HepG2 (cell line): ENCODE data around the gene CAPN8. TPM values are rescaled to one million over a fixed set of nuclear protein-coding genes. Genes with fewer than 3 reads are reported as not detected.

Source experiments
- ATAC-seq: fragments of 200-7000 bp; cut with Tn5 transposase; 3 replicates; pipeline ENCODE4 v1.9.1; 2020; ENCODE audit warnings: mild to moderate bottlenecking, moderate library complexity
- BruUV-seq: library from RNA; stranded (reverse); fragments of 400-500 nt; replicated peaks from 2 replicates; lab custom pipeline; 2021; lab: Mats Ljungman, UMichigan
- CTCF ChIA-PET: fragments of 300-600 bp; formaldehyde crosslinking; extraction: SDS; loops from one replicate; lab custom pipeline; 2021; ENCODE audit warnings: low total read pairs, inconsistent platforms, low intra/inter-chr PET ratio; lab: Yijun Ruan, JAX
- POLR2A ChIA-PET: fragments of 350-600 bp; sonication (Branson Sonifier 250); formaldehyde crosslinking; loops from one replicate; lab custom pipeline; 2020; ENCODE audit warnings: antibody characterized with exemption, inconsistent platforms; lab: Yijun Ruan, JAX
- DNase-seq: peaks from one replicate; pipeline ENCODE4 v3.0.0-alpha.2; 2015; ENCODE audit warnings: low spot score
- FAIRE-seq: peaks from 3 replicates; lab custom pipeline; 2011; peaks lifted over from hg19 to GRCh38; lab: Jason Lieb, UNC
- H2AFZ ChIP-seq: one replicate; pipeline ENCODE4 v1.6.1; 2011; ENCODE audit warnings: low read length, inconsistent platforms
- H3K27ac ChIP-seq: fragments of 300-600 bp; 3 replicates; pipeline ENCODE4 v1.8.0; 2011; ENCODE audit warnings: mixed run types, mild to moderate bottlenecking, mixed read lengths, low read length, inconsistent platforms; ENCODE audit not compliant: insufficient read depth; ENCODE audit errors: extremely low read length
- H3K27me3 ChIP-seq, 2 experiments: fragments of 200-600 bp in 1 of 2; 2 replicates in 1 of 2; 3 replicates in 1 of 2; pipeline versions ENCODE4 v1.6.0 to v1.8.0; 2011; ENCODE audit warnings: low read length in 2 of 2, mild to moderate bottlenecking in 2 of 2, moderate library complexity in 2 of 2, inconsistent platforms in 1 of 2; ENCODE audit not compliant: insufficient read depth in 2 of 2, control insufficient read depth in 1 of 2
- H3K36me3 ChIP-seq, 2 experiments: fragments of 200-600 bp in 1 of 2; replicated peaks in 1 of 2; 2 replicates in 1 of 2; 3 replicates in 1 of 2; pipeline versions ENCODE4 v1.5.1 to v1.8.0; 2011; ENCODE audit warnings: low read length in 2 of 2, inconsistent platforms in 1 of 2; ENCODE audit not compliant: insufficient read depth in 2 of 2, control insufficient read depth in 1 of 2
- H3K4me1 ChIP-seq: 2 replicates; pipeline ENCODE4 v1.5.1; 2012; ENCODE audit warnings: low read length, inconsistent platforms; ENCODE audit not compliant: insufficient read depth
- H3K4me2 ChIP-seq: 2 replicates; pipeline ENCODE4 v1.6.0; 2011; ENCODE audit warnings: low read depth, low read length, inconsistent platforms
- H3K4me3 ChIP-seq, 3 experiments: fragments of 200-600 bp in 1 of 3; sonication (generic), shearing (Covaris generic) in 1 of 3; replicated peaks in 1 of 3; 2 replicates each; pipeline ENCODE4 v1.5.1; 2011 to 2016; ENCODE audit warnings: low read length in 3 of 3, inconsistent platforms in 2 of 3, low read depth in 2 of 3, mild to moderate bottlenecking in 2 of 3, control low read depth in 1 of 3, mixed read lengths in 1 of 3; ENCODE audit not compliant: insufficient read depth in 1 of 3
- H3K79me2 ChIP-seq: one replicate; pipeline ENCODE4 v1.6.1; 2011; ENCODE audit warnings: low read length, inconsistent platforms; ENCODE audit not compliant: insufficient read depth
- H3K9ac ChIP-seq: 2 replicates; pipeline ENCODE4 v1.6.0; 2011; ENCODE audit warnings: mild to moderate bottlenecking, low read depth, low read length, inconsistent platforms; ENCODE audit not compliant: insufficient read depth
- H3K9me3 ChIP-seq: 2 replicates; pipeline ENCODE4 v1.5.1; 2012; ENCODE audit warnings: mild to moderate bottlenecking, low read length
- H4K20me1 ChIP-seq: 2 replicates; pipeline ENCODE4 v1.6.0; 2011; ENCODE audit warnings: inconsistent platforms, mild to moderate bottlenecking, low read length, moderate library complexity; ENCODE audit not compliant: insufficient read depth
- DNMT3B ChIP-seq: conservative IDR thresholded peaks from 2 replicates; pipeline ENCODE4 v1.6.1; 2016; ENCODE audit warnings: missing biosample characterization, control low read depth
- GPN1 ChIP-seq: sonication (generic); formaldehyde crosslinking; IDR thresholded peaks from 2 replicates; pipeline ENCODE4 v1.5.1; 2020; ENCODE audit warnings: missing genetic modification reagents, borderline replicate concordance
- PAF1 ChIP-seq: IDR thresholded peaks from 2 replicates; pipeline ENCODE4 v1.6.1; 2016; ENCODE audit warnings: missing genetic modification reagents, missing compliant biosample characterization
- ZNF550 ChIP-seq: sonication (generic); formaldehyde crosslinking; IDR thresholded peaks from 2 replicates; pipeline ENCODE4 v1.4.0; 2020; ENCODE audit warnings: mild to moderate bottlenecking, missing genetic modification reagents, borderline replicate concordance
- ZNF879 ChIP-seq: sonication (generic); formaldehyde crosslinking; IDR thresholded peaks from 2 replicates; pipeline ENCODE4 v1.8.1; 2023; ENCODE audit warnings: missing genetic modification reagents
- WGBS: methylation state at CpG from one replicate; pipeline ENCODE4 v1.1.6; 2017; ENCODE audit warnings: low lambda C conversion rate; 5-methylcytosine and 5-hydroxymethylcytosine counted together
- in situ Hi-C: cut with HindIII; loops from 2 replicates; pipeline ENCODE4 v1.10.0; 2017; ENCODE audit warnings: low pct_unique_long_range_greater_than_20kb; ENCODE audit not compliant: extremely low pct_ligation_motif_present
- intact Hi-C: fragments of 100-400 bp; cut with micrococcal nuclease; formaldehyde crosslinking; loops from one replicate; pipeline ENCODE4 v1.10.0; 2022; ENCODE audit not compliant: unreplicated experiment
- polyA plus RNA-seq, 8 experiments: library from polyadenylated mRNA; depleted of rRNA in 3 of 8; stranded (reverse) in 7 of 8; unstranded in 1 of 8; fragments of >200 nt; fragmentation: Illumina TruSeq in 4 of 8; extraction: Trizol in 4 of 8; gene quantifications; 2 replicates each; pipeline versions ENCODE4 v1.2.1 to v1.2.3, GENCODE V29; 2011 to 2016; ENCODE audit warnings: low read depth in 4 of 8, missing spikeins in 1 of 8, mixed read lengths in 1 of 8; ENCODE audit not compliant: insufficient read depth in 1 of 8
- total RNA-seq, 5 experiments: library from RNA; depleted of rRNA; stranded (reverse); fragments of >200 nt; fragmentation: Illumina TruSeq; extraction: Trizol; gene quantifications; 2 replicates each; pipeline ENCODE4 v1.2.3, GENCODE V29; 2016; ENCODE audit warnings: low read depth in 1 of 5
- TF ChIP-seq, protein P1 (sequence below): sonication (generic); formaldehyde crosslinking; IDR thresholded peaks from 2 replicates; pipeline ENCODE4 v1.5.1; 2020; ENCODE audit warnings: mild to moderate bottlenecking, missing genetic modification reagents, borderline replicate concordance
- TF ChIP-seq, protein P2 (sequence below), 2 experiments: IDR thresholded peaks; 2 replicates each; pipeline ENCODE4 v1.6.1; 2011 to 2012; ENCODE audit warnings: low read length in 2 of 2, borderline replicate concordance in 1 of 2, low read depth in 1 of 2, mild to moderate bottlenecking in 1 of 2, moderate library complexity in 1 of 2
- TF ChIP-seq, protein P3 (sequence below): sonication (generic); formaldehyde crosslinking; IDR thresholded peaks from 2 replicates; pipeline ENCODE4 v1.4.0; 2020; ENCODE audit warnings: missing genetic modification reagents, borderline replicate concordance
- TF ChIP-seq, protein P4 (sequence below): sonication (generic); formaldehyde crosslinking; conservative IDR thresholded peaks from 2 replicates; pipeline ENCODE4 v1.8.1; 2023; ENCODE audit warnings: missing genetic modification reagents

CAPN8 gene
- total and polyA plus RNA-seq, 2 of the 13 experiments (the other 11 are each of a cell fraction or from before 2014, with no cell fraction given), result 0.20 to 0.25 TPM

DNA sequence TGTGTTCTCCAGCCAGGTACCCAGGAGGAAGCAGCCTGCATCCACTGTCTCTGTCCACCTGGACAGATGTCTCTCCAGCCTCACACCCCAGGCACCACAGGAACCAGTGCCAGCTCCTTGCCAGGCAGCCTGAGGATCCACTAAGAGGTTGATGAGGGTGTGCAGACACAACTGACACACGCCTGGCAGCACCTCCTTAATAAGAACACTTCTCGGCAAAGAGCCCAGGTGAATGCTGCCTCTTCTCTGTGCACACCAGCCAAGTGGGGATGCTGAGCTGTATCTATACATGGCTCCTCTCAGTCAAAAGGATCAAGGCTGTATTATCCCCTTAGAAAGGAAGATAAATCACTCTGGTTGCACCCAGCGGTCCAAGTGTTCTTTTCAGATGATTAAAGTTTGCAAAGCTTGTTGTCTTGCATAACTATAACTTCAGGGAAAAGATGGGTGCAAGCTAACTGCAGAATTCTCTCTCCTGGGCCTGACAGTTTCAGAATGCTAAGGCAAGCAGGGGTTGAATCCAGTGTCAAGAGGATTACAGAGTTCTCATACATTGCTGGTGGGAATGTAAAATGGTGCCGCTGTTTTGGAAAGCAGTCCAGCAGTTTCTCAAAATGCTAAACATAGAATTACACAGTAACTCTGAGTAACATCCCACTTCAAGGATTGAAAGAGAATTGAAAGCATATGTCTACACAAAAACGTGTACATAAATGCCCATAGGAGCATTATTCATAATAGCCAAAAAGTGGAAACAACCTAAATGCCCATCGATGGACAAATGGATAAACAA, 3.7 kb upstream of the CAPN8 start:
- H3K27me3 ChIP-seq, result peaks cover 0 to 2% of the 10 kb centered on the region in 2 experiments; a peak in 1 of 5 replicates
- WGBS, result 21% methylated on average over 5 of the region's 6 CpGs
- FAIRE-seq (no peak), ATAC-seq (no peak), DNase-seq (no peak)
- CTCF ChIA-PET, result interaction anchor here (1.7 kb wide), 1 partner anchor 113 kb away, joined by 20 read pairs; no protein-coding TSS in a partner anchor
- H3K4me2 ChIP-seq, result no peak overlapping the region
- POLR2A ChIA-PET, result no interaction called here
- no peak overlapping the region for H3K4me3 ChIP-seq
- H2AFZ ChIP-seq, result no peak overlapping the region
- no peak overlapping the region for H3K27ac ChIP-seq
- no peaks in the 10 kb centered on the region for H3K79me2 ChIP-seq
- no TSS peak for BruUV-seq
- in situ Hi-C loops (no loop called here), intact Hi-C loops (no loop called here)
- no peak overlapping the region for H3K9ac ChIP-seq
- peaks cover 9% of the 10 kb centered on the region for H3K4me1 ChIP-seq
- H4K20me1 ChIP-seq, result no peaks in the 10 kb centered on the region
- H3K9me3 ChIP-seq, result peaks cover 1% of the 10 kb centered on the region; the same call in 1 of the 2 replicates
- no peaks in the 10 kb centered on the region for H3K36me3 ChIP-seq
- TF ChIP-seq, protein P1, sequence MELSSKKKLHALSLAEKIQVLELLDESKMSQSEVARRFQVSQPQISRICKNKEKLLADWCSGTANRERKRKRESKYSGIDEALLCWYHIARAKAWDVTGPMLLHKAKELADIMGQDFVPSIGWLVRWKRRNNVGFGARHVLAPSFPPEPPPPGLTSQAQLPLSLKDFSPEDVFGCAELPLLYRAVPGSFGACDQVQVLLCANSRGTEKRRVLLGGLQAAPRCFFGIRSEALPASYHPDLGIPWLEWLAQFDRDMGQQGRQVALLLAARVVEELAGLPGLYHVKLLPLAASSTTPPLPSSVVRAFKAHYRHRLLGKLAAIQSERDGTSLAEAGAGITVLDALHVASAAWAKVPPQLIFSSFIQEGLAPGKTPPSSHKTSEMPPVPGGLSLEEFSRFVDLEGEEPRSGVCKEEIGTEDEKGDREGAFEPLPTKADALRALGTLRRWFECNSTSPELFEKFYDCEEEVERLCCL (CRISPR knock-in tag), result no peak
- TF ChIP-seq, protein P2, sequence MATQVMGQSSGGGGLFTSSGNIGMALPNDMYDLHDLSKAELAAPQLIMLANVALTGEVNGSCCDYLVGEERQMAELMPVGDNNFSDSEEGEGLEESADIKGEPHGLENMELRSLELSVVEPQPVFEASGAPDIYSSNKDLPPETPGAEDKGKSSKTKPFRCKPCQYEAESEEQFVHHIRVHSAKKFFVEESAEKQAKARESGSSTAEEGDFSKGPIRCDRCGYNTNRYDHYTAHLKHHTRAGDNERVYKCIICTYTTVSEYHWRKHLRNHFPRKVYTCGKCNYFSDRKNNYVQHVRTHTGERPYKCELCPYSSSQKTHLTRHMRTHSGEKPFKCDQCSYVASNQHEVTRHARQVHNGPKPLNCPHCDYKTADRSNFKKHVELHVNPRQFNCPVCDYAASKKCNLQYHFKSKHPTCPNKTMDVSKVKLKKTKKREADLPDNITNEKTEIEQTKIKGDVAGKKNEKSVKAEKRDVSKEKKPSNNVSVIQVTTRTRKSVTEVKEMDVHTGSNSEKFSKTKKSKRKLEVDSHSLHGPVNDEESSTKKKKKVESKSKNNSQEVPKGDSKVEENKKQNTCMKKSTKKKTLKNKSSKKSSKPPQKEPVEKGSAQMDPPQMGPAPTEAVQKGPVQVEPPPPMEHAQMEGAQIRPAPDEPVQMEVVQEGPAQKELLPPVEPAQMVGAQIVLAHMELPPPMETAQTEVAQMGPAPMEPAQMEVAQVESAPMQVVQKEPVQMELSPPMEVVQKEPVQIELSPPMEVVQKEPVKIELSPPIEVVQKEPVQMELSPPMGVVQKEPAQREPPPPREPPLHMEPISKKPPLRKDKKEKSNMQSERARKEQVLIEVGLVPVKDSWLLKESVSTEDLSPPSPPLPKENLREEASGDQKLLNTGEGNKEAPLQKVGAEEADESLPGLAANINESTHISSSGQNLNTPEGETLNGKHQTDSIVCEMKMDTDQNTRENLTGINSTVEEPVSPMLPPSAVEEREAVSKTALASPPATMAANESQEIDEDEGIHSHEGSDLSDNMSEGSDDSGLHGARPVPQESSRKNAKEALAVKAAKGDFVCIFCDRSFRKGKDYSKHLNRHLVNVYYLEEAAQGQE (IDR thresholded peaks at IDR 0.05; ENCODE audit: borderline replicate concordance in 1 of 2, low read depth in 1 of 2, low read length in 2 of 2), result no peak
- no peak for TF ChIP-seq ZNF550 (CRISPR knock-in tag)
- TF ChIP-seq PAF1 (CRISPR knock-in tag), result no peak
- TF ChIP-seq, protein P3, sequence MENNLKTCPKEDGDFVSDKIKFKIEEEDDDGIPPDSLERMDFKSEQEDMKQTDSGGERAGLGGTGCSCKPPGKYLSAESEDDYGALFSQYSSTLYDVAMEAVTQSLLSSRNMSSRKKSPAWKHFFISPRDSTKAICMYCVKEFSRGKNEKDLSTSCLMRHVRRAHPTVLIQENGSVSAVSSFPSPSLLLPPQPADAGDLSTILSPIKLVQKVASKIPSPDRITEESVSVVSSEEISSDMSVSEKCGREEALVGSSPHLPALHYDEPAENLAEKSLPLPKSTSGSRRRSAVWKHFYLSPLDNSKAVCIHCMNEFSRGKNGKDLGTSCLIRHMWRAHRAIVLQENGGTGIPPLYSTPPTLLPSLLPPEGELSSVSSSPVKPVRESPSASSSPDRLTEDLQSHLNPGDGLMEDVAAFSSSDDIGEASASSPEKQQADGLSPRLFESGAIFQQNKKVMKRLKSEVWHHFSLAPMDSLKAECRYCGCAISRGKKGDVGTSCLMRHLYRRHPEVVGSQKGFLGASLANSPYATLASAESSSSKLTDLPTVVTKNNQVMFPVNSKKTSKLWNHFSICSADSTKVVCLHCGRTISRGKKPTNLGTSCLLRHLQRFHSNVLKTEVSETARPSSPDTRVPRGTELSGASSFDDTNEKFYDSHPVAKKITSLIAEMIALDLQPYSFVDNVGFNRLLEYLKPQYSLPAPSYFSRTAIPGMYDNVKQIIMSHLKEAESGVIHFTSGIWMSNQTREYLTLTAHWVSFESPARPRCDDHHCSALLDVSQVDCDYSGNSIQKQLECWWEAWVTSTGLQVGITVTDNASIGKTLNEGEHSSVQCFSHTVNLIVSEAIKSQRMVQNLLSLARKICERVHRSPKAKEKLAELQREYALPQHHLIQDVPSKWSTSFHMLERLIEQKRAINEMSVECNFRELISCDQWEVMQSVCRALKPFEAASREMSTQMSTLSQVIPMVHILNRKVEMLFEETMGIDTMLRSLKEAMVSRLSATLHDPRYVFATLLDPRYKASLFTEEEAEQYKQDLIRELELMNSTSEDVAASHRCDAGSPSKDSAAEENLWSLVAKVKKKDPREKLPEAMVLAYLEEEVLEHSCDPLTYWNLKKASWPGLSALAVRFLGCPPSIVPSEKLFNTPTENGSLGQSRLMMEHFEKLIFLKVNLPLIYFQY (CRISPR knock-in tag), result no peak
- TF ChIP-seq, protein P4, sequence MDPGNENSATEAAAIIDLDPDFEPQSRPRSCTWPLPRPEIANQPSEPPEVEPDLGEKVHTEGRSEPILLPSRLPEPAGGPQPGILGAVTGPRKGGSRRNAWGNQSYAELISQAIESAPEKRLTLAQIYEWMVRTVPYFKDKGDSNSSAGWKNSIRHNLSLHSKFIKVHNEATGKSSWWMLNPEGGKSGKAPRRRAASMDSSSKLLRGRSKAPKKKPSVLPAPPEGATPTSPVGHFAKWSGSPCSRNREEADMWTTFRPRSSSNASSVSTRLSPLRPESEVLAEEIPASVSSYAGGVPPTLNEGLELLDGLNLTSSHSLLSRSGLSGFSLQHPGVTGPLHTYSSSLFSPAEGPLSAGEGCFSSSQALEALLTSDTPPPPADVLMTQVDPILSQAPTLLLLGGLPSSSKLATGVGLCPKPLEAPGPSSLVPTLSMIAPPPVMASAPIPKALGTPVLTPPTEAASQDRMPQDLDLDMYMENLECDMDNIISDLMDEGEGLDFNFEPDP, result no peak
- TF ChIP-seq ZNF879 (CRISPR knock-in tag), result no peak
- no peak for TF ChIP-seq DNMT3B (CRISPR knock-in tag)
- TF ChIP-seq GPN1, result no peak
